CD4-positive, alpha-beta T cell treated with Interleukin-21 for 1 hour (primary cell): ENCODE data around the gene TCF3.
"Not testable (repeated sequence)": the region's sequence is repeated elsewhere in the genome, so short reads cannot be mapped to it uniquely, and the experiment has no call there.

Source experiments
- DNase-seq: peaks from one replicate; pipeline ENCODE4 v3.0.0-alpha.2; 2020

The TCF3 gene

DNA sequence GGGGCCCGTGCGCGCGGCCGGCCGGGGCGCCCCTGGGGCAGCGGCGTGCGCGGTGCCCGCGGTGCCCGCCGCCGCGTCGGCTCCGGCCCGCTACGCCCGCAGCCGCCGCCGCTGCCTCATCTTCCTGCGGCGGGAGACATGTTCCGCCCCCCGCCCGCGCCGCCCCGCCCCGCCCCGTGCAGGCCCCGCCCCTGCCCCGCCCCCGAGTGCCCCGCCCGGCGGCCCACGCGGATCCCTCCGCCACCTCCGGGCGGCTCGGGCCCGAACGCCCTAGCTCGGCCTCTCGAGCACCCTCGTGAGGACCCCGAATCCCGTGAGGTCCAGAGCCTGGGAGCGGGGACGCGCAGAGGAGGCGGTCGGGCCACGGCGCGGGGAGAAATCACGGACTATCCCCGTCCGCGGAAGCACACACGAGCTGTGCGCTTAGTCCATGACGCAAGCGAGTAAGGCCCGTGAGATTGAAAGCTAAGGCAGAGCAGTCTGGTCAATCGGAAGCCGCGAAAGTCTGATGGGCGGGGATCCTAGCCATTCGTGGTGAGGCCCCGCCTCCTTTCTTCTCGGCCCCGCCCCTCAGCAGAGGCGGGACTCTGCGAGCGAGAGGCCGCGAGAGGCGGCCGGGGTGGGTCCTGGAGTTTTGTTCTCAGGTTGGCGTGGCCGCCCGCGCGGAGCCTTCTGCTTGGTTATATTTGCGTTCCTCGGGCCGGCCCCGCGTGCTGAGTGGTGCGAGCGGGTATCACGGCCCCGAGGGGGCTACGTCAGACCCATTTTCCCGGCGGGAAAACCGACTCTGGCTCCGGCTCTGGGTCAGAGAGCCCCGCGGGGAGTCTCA, at the start of gene TCF3:
Gene TCF3, minus strand, starts transcription at position 145 of the 829 bp plus-strand sequence. CDS start 2,367 bp downstream, outside the sequence.
- DNase-seq, result peak; percentile 99

GRCh38 chr19:1700733-1701663, 48.6 kb upstream of the TCF3 start:
- no peak for DNase-seq

DNA sequence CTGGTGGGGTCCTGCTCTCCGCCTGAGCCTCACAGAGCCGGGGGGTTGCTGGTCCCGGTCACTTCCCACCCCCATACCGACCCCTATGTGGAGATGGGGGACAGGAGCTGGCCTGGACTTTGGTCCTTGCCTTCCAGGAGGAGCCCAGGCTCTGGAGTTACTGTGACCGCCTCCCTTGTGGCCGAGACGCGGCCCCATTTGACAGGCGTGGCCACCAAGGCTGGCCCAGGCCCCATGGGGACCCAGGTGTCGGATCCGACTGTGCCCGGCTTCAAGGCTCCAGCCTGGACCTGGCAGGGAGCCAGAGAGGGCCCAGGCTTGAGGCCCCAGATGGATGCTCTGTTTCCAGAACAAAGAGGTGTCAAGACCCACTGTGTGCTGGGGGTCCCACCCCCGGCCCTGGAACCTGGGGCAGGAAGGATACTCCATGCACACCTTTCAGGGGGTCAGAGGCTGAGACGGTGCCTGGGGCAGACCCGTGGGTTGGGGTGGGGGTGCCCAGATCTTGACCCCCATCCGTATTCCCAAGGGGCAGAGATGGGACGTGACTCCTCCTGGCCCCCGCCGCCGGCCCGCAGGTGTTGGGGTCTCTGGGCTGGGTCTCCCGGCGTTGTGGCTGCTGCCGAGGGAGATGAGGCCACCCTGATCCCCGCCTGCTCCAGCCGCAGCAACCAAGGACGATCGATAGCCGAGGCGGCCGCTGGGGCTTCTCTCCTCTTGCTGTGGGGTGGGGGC, 47.8 kb upstream of the TCF3 start:
- no peak for DNase-seq

DNA sequence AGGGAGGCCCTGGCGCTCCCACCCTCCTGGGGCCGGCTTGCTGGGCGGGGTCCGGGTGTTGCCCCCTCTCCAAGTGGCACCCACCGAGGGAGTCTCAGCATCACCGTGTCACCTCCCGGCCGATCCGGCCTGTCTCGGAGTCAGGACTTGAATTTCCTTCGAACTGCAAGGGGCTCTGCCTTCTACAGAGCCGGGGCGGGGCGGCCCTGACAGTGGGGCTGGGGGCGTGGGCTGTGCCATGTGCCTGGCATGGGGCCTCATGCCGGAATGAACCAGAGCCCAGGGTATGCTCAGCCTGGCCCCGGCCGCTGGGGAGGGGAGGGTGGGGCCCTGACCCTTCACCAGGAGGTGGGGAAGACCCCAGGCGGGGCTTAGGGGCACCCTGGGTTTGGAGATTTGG, 47.0 kb upstream of the TCF3 start:
- no peak for DNase-seq

DNA sequence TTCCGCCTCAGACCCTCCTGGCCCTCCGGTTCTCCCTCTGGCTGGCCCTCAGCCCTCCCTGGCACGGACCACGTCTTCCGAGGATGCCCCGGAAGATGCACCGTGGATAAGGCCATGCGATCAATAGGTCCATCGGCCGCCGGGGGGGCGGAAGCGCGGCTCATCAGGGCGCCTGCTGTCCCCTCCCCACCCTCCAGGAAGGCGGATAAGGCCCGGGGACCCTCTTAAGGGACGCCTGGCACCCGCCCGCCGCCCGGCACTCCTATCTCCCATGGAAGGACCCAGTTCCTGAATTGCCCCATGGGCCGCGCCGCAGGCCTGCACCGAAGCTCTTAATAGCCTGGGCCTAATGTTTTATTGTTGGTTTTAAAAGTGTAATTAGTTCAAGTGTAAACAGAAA, 46.2 kb upstream of the TCF3 start:
- no peak for DNase-seq

- DNase-seq, result not testable (repeated sequence)
These were observed 43.1 kb upstream of the TCF3 start for GRCh38 chr19:1695481-1695880.

GRCh38 chr19:1691589-1692290, 39.3 kb upstream of the TCF3 start:
- no peak for DNase-seq

- DNase-seq, result peak; percentile 53
These were observed 38.4 kb upstream of the TCF3 start for GRCh38 chr19:1690699-1691307.

GRCh38 chr19:1685785-1686184, 33.4 kb upstream of the TCF3 start:
- not testable (repeated sequence) for DNase-seq

DNA sequence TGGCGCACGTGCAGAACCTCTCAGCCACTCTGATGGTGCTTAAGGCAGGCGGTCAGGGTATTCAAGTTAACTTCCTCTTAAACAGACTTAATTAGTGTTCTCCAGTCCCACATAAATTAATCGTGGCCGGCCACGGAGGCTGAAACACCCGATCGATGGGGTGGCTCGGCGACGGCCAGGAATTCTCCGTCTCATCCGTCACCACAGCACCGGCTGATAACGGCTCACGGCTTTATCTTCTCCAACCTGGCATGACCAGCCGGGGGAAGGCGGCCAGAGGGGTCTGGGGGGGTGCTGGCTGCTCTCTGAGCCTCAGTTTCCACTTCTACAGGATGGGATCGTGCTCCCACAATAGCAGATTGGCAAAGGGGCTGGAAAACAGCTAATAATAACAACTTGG, 32.6 kb upstream of the TCF3 start:
- DNase-seq, result no peak

DNA sequence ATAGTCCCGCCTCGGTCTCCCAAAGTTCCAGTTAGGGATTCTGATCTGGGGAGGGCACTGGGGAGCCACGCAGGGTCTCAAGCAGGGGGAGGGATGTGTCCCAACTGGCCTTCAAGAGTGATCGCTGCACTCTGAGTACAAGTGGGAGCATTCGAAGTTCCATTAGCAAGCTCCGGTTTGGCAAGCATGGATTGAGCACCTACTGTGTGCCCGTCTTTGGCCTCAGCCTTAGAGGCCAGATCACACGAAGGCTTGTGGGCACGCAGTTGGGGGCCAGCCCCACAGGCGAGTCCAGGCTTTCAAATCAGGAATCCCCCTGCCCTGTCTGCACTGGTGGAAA, 32.1 kb upstream of the TCF3 start:
- DNase-seq, result no peak

DNA sequence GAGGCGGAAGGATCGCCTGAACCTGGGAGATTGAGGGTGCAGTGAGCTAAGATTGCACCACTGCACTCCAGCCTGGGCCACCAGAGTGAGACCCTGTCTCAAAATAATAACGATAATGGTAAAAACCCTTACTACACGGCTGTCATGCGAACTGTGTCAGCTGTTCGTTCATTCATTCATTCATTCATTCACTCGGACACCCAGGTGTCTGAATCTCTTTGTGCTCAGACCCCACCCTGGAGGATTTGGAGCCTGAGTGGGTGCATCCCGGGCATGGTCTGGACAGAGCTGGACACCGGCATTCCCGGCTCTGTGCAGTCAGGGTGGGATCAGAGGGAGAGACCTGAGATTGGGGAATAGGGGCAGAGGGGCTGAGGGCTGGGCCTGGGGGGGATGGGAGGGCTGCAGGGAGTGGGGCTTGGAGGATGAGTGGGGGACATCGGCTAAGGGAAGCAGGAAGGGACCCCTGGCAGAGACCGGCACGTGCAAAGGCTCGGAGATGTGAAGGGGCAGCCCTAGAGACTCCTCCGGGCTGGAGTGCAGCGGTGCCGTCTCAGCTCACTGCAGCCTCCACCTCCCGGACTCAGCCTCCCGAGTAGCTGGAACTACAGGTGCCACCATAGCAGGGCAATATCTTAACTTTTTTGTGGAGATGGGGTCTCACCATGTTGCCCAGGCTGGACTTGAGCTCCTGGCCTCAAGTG, 31.6 kb upstream of the TCF3 start:
- DNase-seq, result no peak

- DNase-seq, result no peak
These were observed 28.6 kb upstream of the TCF3 start for GRCh38 chr19:1680976-1681375.

GRCh38 chr19:1678073-1678472, 25.7 kb upstream of the TCF3 start:
- no peak for DNase-seq

- DNase-seq, result no peak
These were observed 24.2 kb upstream of the TCF3 start for GRCh38 chr19:1676351-1677266.

DNA sequence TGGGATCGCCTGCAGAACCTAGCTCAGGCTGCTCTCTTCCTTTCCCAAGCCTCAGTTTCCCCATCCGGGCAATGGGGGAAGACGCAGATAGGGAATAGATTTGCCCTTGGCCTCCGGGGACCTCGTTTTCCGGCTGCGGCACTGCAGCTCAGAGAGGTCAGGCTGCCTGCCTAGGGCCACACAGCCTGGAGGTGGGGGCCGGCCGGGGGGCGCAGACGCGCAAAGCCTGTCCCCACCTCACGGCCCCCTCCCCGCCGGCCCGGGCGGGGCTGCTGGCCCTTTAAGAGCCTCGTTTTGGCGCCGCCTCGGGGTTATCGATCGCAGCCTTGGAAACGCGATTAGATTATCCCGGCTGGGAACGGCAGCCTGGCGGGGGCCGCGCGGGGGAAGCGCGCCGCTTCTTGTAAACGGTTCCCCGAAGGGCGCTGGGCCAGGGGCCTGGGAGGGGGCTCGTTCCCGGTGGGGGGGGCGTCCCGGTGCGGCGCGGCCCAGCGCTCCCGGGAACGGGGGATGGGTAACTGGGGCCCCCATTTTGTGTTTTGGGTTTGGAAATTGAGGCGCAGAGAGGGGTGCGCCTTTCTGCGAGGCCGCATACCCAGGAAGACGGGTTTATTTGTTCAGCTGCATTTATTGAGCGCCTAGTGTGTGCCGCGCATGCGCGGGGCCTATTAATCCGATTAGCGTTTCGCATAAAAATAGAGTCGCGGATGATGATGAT, 23.4 kb upstream of the TCF3 start:
- DNase-seq, result no peak

GRCh38 chr19:1674293-1674679, 21.9 kb upstream of the TCF3 start:
- DNase-seq, result no peak

DNA sequence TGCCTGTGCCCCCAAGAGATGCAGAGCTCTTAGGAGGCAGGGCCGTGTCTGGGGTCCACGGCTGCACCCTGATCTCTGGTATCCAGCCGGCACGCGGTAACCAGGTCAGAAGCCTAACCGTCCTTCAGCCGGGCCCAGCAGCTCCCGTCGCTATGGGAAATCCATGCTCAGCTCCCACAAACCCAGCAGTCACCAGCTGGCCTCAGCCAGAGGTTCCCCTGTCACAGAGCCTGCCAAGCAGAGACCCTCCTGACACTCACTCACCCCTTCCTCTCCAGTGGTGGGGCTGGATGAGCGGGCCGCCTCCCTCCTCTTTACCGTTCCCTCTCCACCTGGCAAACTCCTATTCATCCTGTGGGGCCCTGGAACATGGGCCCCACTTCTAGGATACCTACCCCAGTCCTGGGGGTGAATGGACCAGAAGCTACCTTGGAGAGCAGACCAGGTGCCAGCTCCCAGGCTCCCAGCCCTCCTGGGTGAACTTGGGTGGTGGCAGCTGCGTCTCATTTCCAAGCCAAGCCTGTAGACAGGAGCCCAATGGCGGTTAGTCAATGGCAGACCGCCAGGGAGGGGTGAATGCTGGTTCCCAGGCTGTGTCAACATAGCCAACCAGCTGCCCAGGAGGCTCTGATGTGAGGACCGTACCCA, 21.4 kb upstream of the TCF3 start:
- DNase-seq, result no peak
